T47D (cell line): Measurements from ENCODE around the gene NSUN4.

Source experiments
- DNase-seq, 2 experiments: peaks; one replicate each; pipeline versions ENCODE4 v3.0.0 to v3.0.0-alpha.2; 2011 to 2012; ENCODE audit warnings: low read depth in 1 of 2, low spot score in 1 of 2
- JUND ChIP-seq: IDR thresholded peaks from 2 replicates; pipeline ENCODE4 v1.6.1; 2012; ENCODE audit warnings: low read depth
- in situ Hi-C: cut with HindIII; loops from 2 replicates; pipeline ENCODE4 v1.10.0; 2016; ENCODE audit warnings: low sequenced_read_pairs, low pct_unique_long_range_greater_than_20kb

NSUN4 gene

DNA sequence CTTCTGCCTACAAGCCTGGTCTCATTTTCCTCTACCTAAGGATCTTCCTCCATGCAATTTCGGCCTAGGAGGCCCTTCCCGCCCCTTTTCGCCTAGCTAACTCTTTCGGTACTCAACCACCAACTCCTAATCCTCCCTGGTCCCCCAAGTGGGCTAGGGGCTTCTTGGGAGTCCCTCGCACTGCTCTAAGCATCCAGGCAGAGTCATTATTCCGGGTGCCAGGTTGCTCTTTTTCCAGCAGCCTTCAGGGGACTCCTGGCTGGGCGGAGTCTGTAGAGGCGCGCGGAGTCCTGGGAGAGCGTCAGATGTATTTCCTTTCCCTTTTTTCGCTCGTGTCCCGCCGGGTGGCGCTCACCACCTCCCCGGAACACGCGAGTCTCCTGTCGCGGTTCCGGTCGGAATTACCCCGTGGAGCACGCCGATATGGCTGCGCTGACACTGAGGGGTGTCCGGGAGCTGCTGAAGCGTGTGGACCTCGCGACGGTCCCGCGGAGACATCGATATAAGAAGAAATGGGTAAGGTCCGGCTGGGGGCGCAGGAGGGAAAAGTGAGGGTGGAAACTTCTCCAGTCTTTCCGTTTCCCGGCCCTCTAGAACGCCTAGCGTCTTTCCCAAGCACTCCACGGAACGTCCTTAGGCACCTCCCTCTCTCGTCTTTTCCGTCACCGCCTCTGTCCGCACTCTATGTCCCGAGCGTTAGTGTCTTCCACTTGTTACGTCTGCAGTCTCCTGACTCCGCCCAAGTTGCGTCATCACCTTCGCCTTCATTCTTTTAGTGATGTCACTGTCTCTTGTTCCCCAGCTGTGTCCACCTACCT, at the start of gene NSUN4:
Gene NSUN4 (plus strand): TSS at position 404 of the 818 bp plus-strand sequence. CDS start 20 bp downstream, at position 424.
- DNase-seq: peak; percentile 68 to 94
- in situ Hi-C loops: no loop called here
- TF ChIP-seq JUND: 0 out of 2 replicates have a peak, but pooled peaks have one; percentile 12

DNA sequence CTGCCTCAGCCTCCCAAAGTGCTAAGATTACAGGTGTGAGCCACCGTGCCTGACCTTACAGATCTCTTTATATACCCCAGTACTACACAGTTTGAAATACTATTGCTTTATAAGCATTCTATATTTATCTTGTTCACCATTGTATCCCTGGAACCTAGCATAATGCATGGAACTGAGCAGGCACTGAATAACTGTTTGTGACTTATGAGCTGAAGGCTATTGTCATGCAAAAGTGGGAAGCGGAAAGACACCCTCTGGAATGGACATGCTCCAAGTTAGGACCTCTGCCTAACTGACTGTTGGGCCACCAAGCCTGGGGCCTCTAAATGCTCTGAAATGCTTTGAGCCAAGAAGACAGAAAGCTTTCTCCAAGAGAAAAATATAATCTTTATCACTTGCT, 45.3 kb upstream of the NSUN4 start:
- no peak for TF ChIP-seq JUND
- DNase-seq: no peak
- in situ Hi-C loops: no loop called here

DNA sequence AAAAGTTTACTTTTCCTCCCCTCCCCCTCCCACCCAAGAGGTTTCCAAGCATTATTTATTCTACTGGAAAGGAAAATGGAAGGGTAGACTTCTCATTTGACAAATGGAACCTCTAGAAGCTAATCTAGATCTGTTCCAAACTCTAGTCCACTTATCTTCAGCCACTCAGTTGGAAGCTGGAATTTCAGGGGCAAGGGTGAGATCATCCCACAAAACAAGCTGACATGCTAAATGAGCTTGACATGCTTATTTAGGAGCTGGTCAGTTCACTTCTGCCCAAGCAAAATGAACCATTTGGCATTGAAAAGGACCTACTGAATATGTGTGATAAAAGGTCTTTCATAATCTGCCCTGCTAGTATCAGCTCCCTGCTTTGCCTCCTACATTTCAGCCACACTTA, 42.2 kb upstream of the NSUN4 start:
- DNase-seq: no peak
- TF ChIP-seq JUND: no peak
- in situ Hi-C loops: no loop called here

DNA sequence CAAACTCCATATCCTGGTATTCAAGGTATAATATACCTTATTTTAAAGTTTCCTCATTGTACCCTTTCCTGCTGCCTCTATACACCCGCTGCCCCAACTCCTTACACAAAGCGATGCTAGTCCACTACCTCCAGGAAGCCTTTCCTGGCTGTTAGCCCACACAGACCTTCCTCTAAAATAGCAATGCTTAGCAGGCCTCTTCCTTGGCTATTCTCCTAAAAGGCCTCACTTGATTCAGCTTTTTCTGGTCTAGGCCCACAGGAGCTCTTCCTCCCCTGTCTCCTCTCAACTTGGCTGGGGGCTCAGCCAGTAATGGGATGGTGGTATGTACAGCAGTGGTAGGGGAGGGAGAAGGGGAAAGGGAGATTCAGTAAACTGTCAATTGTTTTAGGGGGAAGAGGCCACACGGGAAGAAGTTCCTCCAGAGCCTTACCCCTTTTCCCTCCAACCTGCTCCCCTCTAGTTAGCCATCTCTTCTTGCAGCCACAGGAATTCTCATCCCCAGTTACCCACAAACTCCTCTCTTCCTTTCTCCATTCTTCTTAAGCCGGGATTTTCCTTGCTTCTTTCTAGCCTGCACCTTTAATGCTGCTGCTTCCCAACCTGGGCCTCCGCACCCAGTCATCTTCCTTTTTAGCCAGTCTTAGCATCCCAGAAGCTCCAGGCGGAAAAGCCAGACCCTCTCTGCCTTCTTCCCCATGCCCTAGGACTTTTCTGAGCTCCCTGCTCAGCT, 39.8 kb upstream of the NSUN4 start:
- in situ Hi-C loops: no loop called here
- TF ChIP-seq JUND: no peak
- no peak for DNase-seq

DNA sequence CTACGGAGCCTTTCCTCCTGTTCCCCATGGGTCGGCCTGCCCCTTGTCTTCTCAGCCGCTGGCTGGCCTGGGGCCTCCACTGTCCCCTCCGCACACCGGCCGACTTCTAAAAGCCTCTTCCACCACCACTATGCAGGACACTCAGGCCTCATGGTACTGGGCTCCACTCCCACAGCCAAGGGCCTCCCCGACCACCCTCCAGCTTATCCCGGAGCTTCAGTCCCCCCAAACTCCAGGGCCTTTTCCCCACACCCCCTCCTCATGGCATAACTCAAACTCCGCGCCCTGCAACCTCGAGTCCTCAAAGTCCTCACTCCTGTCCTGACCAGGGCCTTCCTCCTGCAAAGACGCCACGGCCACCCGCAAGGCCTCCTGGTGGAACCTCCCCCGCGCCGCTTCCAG, 39.2 kb upstream of the NSUN4 start:
- DNase-seq: no peak
- no peak for TF ChIP-seq JUND
- in situ Hi-C loops: no loop called here

DNA sequence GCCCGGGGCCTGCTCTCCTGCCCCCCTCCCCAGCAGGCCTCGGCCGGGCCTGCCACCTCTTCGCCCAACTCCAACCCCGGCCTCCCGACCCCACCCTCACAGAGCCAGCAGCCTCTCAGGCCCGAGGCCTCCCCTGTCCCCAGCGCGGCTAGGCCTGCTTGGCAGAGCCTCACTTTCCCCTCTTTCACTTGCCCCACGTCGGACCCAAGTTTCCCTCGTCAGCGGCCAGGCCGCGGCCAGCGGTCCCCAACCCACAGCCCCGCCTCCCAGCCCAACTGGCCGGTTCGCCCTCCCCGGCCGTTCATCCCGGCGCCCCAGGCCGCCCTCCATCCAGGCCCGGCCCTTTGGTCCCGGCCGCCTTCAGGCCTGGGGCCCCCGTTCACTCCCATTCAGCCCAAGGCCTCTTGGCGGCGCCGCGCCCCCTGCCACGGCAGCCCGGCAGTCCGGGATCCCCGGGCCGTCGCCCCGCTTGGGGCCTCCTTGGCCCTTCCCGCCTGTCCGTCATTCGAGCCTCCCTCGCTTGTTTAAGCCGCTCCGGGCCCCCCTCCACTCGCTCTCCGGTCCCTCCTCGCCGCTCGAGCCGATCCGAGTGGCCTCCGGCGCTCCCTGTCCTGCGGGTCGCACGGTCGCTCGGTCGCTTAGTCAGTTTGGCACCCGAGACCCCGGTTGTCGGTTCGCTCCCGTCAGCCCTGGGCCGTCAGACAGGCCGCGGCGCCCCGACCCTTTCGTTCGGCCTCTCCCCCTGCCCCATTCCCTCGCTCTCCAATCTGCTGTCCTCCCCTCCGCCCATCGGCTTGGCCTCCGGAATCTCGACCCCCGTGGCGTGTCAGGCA, 38.6 kb upstream of the NSUN4 start:
- in situ Hi-C loops: no loop called here
- TF ChIP-seq JUND: no peak

DNA sequence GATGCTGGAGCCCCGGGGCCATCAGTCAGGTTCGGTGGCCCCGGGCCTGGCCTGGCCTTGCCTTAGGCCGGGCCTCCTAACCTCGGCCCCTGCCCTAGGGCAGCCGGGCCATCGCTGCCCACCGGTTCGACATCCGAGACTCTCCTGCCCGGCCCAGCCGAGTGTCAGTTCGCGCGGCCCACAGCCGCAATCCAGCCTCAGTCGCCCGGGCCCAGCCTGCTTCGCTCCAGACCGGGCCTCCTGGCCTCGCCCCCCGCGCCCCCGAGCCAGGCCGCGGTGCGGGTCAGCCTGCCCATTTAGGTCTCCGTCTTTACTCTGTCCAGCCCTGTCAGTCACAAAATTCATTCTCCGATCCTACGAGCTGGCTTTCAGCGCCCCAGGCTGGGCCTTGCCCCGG, 38.0 kb upstream of the NSUN4 start:
- TF ChIP-seq JUND: no peak
- in situ Hi-C loops: no loop called here
- no peak for DNase-seq

More for the DNA sequence above, 38.6 kb upstream of the NSUN4 start:
- DNase-seq: peak in 1 of 2 experiments; percentile 30

DNA sequence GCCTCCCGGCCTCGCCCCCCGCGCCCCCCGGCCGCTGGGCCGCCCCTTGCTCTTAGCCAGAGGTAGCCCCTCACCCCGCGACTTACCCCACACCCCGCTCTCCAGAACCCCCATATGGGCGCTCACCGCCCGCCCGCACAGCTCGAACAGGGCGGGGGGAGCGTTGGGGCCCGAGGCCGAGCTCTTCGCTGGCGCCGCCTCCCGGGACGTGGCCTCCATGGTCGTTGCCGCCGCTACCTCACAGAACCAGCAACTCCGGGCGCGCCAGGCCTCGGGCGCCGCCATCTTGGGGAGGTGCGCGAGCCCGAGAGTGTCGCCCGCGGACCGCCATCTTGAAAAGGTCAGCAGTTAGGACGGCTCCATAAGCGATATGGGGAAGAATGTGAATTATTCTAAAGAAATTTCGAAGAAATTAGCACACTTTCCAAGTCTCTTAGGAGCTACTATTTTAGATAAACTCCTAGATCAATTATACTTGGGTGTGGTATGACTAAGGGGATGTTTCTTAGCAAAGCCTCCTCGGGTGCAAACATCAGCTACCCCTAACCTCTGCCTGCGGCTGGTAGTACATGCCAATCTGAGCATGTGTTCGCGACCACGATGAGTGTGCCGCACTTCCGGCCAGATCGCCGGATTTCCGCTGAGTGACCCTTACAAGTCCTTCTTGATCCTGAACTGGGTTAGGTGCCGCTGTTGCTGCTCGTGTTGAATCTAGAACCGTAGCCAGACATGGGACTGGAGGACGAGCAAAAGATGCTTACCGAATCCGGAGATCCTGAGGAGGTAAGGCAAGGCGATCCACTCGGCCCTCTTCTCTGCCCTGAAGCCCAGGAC, 37.4 kb upstream of the NSUN4 start, which contains the start of the genes LRRC41 and UQCRH:
Gene LRRC41 (minus strand): TSS at position 579 of the 834 bp plus-strand sequence. CDS start 294 bp downstream, at position 285.
Gene UQCRH (plus strand): TSS at position 661 of the 834 bp plus-strand sequence. CDS start 69 bp downstream, at position 730.
- TF ChIP-seq JUND: no peak
- in situ Hi-C loops: no loop called here
- peak; percentile 80 to 96 for DNase-seq

DNA sequence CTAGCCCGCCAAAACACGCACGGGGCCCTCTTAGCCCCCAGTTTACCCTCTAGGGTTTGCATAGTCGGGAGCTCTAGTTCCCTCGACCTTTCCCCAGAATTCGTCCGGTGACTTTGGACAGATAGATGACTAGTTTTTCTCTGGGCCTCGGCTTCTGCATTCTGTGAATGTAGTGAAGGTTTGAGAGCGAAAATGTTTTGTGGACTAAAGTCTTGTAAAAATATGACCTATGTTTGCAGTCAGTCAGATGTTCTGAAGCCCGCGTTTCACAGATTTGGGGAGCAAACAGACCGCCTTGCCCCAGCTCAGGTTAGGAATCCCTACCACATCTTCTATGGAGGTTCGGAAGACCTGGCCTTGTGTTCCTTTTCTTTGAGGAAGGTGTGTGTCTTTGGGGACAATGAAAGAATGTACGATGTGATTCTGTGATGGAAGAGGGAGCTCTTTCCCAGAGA, 36.7 kb upstream of the NSUN4 start:
- peak in 1 of 2 experiments; percentile 13 for DNase-seq
- in situ Hi-C loops: no loop called here
- no peak for TF ChIP-seq JUND

DNA sequence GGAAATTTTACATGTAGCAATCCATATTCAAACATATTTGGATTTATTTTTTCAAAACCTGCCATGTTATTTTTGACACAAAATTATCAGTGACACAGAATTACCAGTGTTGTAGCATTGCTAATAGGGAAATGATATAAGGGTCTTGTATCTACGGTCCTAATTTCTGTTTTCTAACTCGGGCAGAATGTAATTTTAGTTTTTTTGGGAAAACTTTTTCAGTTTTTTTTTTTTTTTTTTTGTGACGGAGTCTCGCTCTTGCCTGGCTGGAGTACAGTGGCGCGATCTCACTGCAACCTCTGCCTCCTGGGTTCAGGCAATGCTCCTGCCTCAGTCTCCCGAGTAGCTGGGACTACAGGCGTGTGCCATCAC, 34.5 kb upstream of the NSUN4 start:
- no peak for TF ChIP-seq JUND
- in situ Hi-C loops: no loop called here

DNA sequence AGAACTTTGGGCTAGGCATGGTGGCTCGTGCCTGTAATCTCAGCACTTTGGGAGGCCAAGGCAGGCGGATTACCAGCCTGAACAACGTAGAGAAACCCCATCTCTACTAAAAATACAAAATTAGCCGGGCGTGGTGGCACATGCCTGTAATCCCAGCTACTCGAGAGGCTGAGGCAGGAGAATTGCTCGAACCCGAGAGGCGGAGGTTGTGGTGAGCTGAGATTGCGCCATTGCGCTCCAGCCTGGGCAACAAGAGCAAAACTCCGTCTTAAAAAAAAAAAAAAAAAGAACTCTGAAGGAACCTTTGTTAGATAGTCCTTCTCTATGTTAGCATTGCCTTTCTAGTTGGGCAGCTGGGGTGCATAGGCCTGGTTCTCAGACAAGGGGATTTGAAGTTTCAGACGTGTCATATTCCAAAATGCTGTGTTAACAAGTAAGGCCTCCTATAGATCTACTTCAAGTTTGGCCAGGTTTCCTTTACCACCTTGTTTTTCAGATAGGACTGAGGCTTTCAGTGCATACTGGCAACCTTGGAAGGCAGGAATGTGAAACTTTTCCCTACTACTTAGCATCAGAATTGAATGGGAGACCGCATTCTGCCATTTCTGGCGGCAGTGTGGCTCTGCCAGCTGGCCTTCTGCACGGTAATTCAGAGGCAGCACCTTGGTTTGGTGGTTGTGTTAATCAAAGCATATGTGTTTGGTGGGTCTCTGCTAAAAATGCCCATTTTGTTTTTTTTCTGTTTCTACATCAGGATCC, 31.0 kb upstream of the NSUN4 start:
- DNase-seq: no peak
- TF ChIP-seq JUND: no peak
- in situ Hi-C loops: no loop called here

More for the DNA sequence above, 34.5 kb upstream of the NSUN4 start:
- DNase-seq: no peak
